ENCODE data around the gene FCN1.

FCN1 gene

GRCh38 chr9:134877541-134877940 is 40.2 kb downstream of the FCN1 start:
- no peak for DNase-seq (ENCODE audit: low read depth)
- H3K4me3 ChIP-seq (ENCODE audit: low read depth, low read length) = no peak overlapping the region
- no peak for TF ChIP-seq CTCF (IDR thresholded peaks at IDR 0.05; ENCODE audit: low read depth, low read length, missing control alignments)

DNA sequence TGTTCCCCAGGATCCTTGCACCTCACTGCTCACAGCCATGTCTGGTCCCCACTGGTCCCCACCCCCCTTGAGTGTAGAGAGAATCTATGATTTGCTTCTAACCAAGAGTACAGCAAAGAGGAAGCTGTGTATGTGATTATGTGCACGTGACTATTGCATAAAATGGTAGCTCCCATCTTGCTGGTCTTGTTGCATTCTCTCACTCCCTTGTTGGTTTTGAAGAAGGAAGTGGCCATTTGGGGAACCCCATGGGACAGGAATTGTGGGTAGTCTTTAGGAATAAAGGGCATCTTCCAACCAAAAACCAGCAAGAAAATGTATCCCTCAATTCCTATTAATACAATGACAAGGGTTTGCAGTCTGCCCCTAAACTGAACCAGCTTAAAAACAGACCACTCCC is 42.3 kb downstream of the FCN1 start:
- no peak for TF ChIP-seq CTCF (IDR thresholded peaks at IDR 0.05; ENCODE audit: low read depth, low read length, missing control alignments)
- no peak overlapping the region for H3K4me3 ChIP-seq (ENCODE audit: low read depth, low read length)
- DNase-seq (ENCODE audit: low read depth) = no peak

DNA sequence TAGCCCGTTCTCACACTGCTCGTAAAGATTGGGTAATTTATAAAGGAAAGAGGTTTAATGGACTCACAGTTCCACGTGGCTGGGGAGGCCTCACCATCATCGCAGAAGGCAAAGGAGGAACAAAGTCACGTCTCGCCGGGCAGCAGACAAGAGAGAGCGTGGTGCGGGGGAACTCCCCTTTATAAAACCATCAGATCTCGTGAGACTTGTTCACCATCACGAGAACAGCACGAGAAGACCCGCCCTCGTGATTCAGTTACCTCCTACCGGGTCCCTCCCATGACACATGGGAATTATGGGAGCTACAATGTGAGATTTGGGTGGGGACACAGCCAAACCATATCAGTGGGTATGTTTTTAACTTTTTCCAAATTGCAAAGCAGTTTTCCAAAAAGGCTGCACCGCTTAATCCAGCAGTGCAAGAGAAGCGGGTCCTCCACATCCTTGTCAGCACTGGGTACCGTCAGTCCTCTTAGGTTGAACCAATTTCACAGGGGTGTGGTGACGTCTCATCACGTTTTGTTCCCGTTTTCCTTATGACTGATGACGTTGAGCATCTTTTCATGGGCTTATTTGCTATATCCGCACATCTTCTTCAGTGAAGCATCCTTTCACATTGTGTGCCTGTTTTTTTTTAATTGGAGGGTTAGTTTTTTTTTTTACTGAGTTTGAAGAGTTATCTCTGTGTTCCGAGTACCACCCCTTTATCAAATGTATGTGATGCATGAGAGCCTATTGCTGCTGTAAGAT is 45.1 kb downstream of the FCN1 start:
- TF ChIP-seq CTCF (IDR thresholded peaks at IDR 0.05; ENCODE audit: low read depth, low read length, missing control alignments) = no peak
- DNase-seq (ENCODE audit: low read depth) = no peak
- H3K4me3 ChIP-seq (ENCODE audit: low read depth, low read length) = no peak overlapping the region

GRCh38 chr9:134871697-134872340 is 45.9 kb downstream of the FCN1 start:
- no peak for DNase-seq (ENCODE audit: low read depth)
- no peak for TF ChIP-seq CTCF (IDR thresholded peaks at IDR 0.05; ENCODE audit: low read depth, low read length, missing control alignments)
- H3K4me3 ChIP-seq (ENCODE audit: low read depth, low read length) = no peak overlapping the region

- H3K4me3 ChIP-seq (ENCODE audit: low read depth, low read length) = no peak overlapping the region
- DNase-seq (ENCODE audit: low read depth) = no peak
- no peak for TF ChIP-seq CTCF (IDR thresholded peaks at IDR 0.05; ENCODE audit: low read depth, low read length, missing control alignments)
Measured at GRCh38 chr9:134870746-134871662, 46.7 kb downstream of the FCN1 start.

DNA sequence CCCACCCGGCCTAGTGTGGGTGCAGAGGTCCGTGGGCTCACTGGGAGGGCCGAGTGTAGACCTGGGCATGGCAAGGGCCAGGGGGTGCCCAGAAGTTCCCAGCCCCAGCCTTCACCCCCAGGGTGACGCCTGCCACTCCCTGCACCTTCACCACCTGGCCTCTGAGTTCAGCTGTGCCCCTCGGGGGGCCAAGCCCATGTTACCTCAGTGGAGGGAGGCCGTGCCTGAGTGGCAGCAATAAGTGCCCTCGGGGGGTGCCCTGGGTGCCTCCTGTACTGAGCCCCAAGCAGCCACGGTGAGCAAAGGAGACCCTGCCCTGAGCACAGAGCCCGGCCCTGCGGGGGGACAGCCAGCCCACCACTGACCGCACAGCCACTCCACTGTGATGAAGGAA is 47.4 kb downstream of the FCN1 start:
- no peak for DNase-seq (ENCODE audit: low read depth)
- TF ChIP-seq CTCF (IDR thresholded peaks at IDR 0.05; ENCODE audit: low read depth, low read length, missing control alignments) = no peak
- H3K4me3 ChIP-seq (ENCODE audit: low read depth, low read length) = no peak overlapping the region

All from GM12864 (cell line).